ENCODE data around the gene MRFAP1L1.
"Not testable (repeated sequence)": the region's sequence is repeated elsewhere in the genome, so short reads cannot be mapped to it uniquely, and the experiment has no call there.

The MRFAP1L1 gene

DNA sequence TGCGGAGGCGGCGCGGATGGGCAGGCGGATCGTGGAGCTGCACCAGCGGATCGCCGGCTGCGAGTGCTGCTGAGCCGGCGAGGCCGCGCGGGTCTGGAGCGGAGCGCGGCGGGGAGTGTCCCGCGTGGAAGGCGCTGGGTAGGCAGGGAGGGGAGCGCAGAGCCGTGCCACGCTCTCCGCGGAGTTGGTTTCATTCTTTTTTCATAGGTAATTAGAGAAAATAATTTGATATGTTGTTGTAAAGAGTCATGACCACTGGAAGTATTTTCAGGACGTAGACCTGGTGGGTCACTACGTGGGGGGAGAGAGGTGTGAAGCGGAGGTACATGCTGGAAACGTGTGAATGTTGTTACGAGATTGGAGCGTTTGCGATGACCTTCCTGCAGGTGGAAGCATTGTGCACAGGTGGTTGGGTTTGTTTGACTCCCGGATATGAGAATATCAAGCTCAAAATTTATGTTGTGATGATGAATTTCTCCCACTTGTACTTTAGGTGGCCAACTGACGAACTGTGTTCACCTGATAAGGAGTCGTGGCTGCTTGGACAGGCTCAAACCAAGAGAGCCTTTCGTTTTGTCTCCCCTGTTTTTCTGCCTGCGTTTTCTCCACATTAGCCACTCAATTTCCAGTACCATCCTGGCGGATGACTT lies 35.0 kb downstream of the MRFAP1L1 start:
- Histone ChIP-seq H4K20me1 (ENCODE audit: insufficient read depth, low read length) (peaks cover 46% of the 10 kb centered on the region), H3K36me3 (ENCODE audit: insufficient read depth, low read length) (peaks cover 38% of the 10 kb centered on the region), H3K27me3 (ENCODE audit: insufficient read depth, low read length, poor library complexity) (no peaks in the 10 kb centered on the region), H3K79me2 (ENCODE audit: insufficient read depth, low read length) (peaks cover 47% of the 10 kb centered on the region), H2AFZ (ENCODE audit: low read depth, low read length) (peak overlapping the region; percentile 75), H3K9ac (ENCODE audit: low read depth, low read length) (peak overlapping the region; percentile 93), H3K27ac (ENCODE audit: low read length) (peak overlapping the region; percentile 91), H3K4me3 (ENCODE audit: low read depth in 1 of 2, low read length in 2 of 2) (peak overlapping the region; percentile 80 to 81), H3K4me2 (ENCODE audit: insufficient read depth, low read length) (peak overlapping the region; percentile 86), H3K9me3 (ENCODE audit: insufficient read depth, low read length, severe bottlenecking) (no peaks in the 10 kb centered on the region), H3K4me1 (ENCODE audit: insufficient read depth, low read length) (peaks cover 43% of the 10 kb centered on the region)
- ATAC-seq (ENCODE audit: insufficient read depth, low read depth) (peak; percentile 20; the same call in 1 of the 3 replicates), DNase-seq (peak; percentile 62)
- TF ChIP-seq, protein P1, sequence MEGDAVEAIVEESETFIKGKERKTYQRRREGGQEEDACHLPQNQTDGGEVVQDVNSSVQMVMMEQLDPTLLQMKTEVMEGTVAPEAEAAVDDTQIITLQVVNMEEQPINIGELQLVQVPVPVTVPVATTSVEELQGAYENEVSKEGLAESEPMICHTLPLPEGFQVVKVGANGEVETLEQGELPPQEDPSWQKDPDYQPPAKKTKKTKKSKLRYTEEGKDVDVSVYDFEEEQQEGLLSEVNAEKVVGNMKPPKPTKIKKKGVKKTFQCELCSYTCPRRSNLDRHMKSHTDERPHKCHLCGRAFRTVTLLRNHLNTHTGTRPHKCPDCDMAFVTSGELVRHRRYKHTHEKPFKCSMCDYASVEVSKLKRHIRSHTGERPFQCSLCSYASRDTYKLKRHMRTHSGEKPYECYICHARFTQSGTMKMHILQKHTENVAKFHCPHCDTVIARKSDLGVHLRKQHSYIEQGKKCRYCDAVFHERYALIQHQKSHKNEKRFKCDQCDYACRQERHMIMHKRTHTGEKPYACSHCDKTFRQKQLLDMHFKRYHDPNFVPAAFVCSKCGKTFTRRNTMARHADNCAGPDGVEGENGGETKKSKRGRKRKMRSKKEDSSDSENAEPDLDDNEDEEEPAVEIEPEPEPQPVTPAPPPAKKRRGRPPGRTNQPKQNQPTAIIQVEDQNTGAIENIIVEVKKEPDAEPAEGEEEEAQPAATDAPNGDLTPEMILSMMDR (IDR thresholded peaks at IDR 0.05; ENCODE audit: borderline replicate concordance, extremely low read depth, low read length, poor library complexity, severe bottlenecking), result peak; percentile 74
- no peak for TF ChIP-seq EZH2 (IDR thresholded peaks at IDR 0.05; ENCODE audit: borderline replicate concordance, low read depth, low read length, severe bottlenecking)

DNA sequence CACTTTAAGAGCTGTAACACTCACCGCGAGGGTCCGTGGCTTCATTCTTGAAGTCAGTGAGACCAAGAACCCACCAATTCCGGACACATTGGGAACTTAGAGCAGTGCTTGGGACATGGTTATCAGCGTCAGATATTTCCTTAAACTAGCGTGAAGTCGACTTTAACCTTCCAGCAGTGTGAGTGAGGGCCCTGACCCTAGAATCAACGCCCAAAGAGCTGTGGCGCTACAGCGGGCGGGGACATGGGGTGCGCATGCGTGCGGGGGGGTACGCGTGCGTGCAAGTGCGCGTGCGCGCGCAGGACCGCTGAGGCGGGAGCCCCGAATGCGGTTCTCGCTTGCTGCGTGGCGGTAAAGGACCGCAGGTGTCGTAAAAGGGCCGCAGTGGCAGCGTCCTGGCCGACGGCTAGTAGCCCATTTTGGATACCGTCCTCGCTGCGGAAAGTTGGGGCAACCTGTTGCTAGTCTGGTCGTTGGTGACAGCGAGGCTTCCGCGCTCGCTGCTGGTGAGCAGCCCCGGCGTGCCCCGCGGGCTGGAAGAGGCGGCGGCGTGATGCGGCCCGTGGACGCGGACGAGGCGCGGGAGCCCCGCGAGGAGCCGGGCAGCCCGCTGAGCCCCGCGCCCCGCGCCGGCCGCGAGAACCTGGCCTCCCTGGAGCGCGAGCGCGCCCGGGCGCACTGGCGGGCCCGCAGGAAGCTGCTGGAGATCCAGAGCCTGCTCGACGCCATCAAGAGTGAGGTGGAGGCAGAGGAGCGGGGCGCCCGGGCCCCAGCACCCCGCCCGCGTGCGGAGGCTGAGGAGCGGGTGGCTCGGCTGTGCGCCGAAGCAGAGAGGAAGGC lies 35.8 kb downstream of the MRFAP1L1 start:
- peaks cover 34% of the 10 kb centered on the region for H3K36me3 ChIP-seq (ENCODE audit: insufficient read depth, low read length)
- peaks cover 43% of the 10 kb centered on the region for H3K4me1 ChIP-seq (ENCODE audit: insufficient read depth, low read length)
- peaks cover 47% of the 10 kb centered on the region for H3K79me2 ChIP-seq (ENCODE audit: insufficient read depth, low read length)
- peak overlapping the region; percentile 75 for H2AFZ ChIP-seq (ENCODE audit: low read depth, low read length)
- peak; percentile 95 for DNase-seq
- H3K27ac ChIP-seq (ENCODE audit: low read length), result peak overlapping the region; percentile 91
- H3K4me2 ChIP-seq (ENCODE audit: insufficient read depth, low read length), result peak overlapping the region; percentile 86
- H3K4me3 ChIP-seq (ENCODE audit: low read depth in 1 of 2, low read length in 2 of 2), result peak overlapping the region; percentile 80 to 81
- peak overlapping the region; percentile 93 for H3K9ac ChIP-seq (ENCODE audit: low read depth, low read length)
- H3K9me3 ChIP-seq (ENCODE audit: insufficient read depth, low read length, severe bottlenecking), result no peaks in the 10 kb centered on the region
- ATAC-seq (ENCODE audit: insufficient read depth, low read depth), result peak; percentile 80
- peaks cover 41% of the 10 kb centered on the region for H4K20me1 ChIP-seq (ENCODE audit: insufficient read depth, low read length)
- no peaks in the 10 kb centered on the region for H3K27me3 ChIP-seq (ENCODE audit: insufficient read depth, low read length, poor library complexity)
- no peak for TF ChIP-seq EZH2 (IDR thresholded peaks at IDR 0.05; ENCODE audit: borderline replicate concordance, low read depth, low read length, severe bottlenecking)
- TF ChIP-seq, protein P1 (IDR thresholded peaks at IDR 0.05; ENCODE audit: borderline replicate concordance, extremely low read depth, low read length, poor library complexity, severe bottlenecking), result peak; percentile 7

DNA sequence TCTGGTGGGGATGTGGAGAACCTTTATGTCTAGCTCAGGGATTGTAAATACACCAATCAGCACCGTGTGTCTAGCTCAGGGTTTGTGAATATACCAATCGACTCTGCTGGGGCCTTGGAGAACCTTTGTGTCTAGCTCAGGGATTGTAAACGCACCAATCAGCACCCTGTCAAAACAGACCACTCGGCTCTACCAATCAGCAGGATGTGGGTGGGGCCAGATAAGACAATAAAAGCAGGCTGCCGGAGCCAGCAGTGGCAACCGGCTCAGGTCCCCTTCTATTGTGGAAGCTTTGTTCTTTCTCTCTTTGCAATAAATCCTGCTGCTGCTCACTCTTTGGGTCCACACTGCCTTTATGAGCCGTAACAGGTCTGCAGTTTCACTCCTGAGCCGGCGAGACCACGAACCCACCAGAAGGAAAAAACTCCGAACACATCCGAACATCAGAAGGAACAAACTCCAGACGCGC lies 36.4 kb downstream of the MRFAP1L1 start:
- Histone ChIP-seq H4K20me1 (ENCODE audit: insufficient read depth, low read length) (peaks cover 35% of the 10 kb centered on the region), H3K4me2 (ENCODE audit: insufficient read depth, low read length) (peak overlapping the region; percentile 86), H3K27ac (ENCODE audit: low read length) (peak overlapping the region; percentile 91), H3K4me3 (ENCODE audit: low read depth in 1 of 2, low read length in 2 of 2) (peak overlapping the region; percentile 22 to 81; a peak in 3 of 4 replicates), H2AFZ (ENCODE audit: low read depth, low read length) (peak overlapping the region; percentile 75), H3K9ac (ENCODE audit: low read depth, low read length) (peak overlapping the region; percentile 93), H3K36me3 (ENCODE audit: insufficient read depth, low read length) (peaks cover 31% of the 10 kb centered on the region), H3K4me1 (ENCODE audit: insufficient read depth, low read length) (peaks cover 38% of the 10 kb centered on the region), H3K79me2 (ENCODE audit: insufficient read depth, low read length) (peaks cover 41% of the 10 kb centered on the region)
- not testable (repeated sequence) for H3K9me3 ChIP-seq (ENCODE audit: insufficient read depth, low read length, severe bottlenecking); H3K27me3 ChIP-seq (ENCODE audit: insufficient read depth, low read length, poor library complexity)
- ATAC-seq (ENCODE audit: insufficient read depth, low read depth) (peak; percentile 64), DNase-seq (peak; percentile 84)

DNA sequence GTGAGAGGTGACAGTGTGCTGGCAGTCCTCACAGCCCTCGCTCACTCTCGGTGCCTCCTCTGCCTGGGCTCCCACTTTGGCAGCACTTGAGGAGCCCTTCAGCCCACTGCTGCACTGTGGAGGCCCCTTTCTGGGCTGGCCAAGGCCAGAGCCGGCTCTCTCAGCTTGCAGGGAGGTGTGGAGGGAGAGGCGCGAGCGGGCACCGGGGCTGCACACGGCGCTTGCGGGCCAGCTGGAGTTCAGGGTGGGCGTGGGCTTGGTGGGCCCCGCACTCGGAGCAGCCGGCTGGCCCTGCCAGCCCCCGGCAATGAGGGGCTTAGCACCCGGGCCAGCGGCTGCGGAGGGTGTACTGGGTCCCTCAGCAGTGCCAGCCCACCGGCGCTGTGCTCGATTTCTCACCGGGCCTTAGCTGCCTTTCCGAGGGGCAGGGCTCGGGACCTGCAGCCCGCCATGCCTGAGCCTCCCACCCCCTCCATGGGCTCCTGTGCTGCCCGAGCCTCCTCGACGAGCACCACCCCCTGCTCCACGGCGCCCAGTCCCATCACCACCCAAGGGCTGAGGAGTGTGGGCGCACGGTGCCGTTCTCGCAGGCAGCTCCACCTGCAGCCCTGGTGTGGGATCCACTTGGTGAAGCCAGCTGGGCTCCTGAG lies 37.0 kb downstream of the MRFAP1L1 start:
- peak overlapping the region in 1 of 2 experiments; percentile 81; a peak in 2 of 4 replicates for H3K4me3 ChIP-seq (ENCODE audit: low read depth in 1 of 2, low read length in 2 of 2)
- ATAC-seq (ENCODE audit: insufficient read depth, low read depth), result not testable (repeated sequence)

More for the DNA sequence above, 37.0 kb downstream of the MRFAP1L1 start:
- peaks cover 29% of the 10 kb centered on the region for H3K36me3 ChIP-seq (ENCODE audit: insufficient read depth, low read length)
- H3K9ac ChIP-seq (ENCODE audit: low read depth, low read length); H3K9me3 ChIP-seq (ENCODE audit: insufficient read depth, low read length, severe bottlenecking); H2AFZ ChIP-seq (ENCODE audit: low read depth, low read length); H3K27me3 ChIP-seq (ENCODE audit: insufficient read depth, low read length, poor library complexity); DNase-seq: not testable (repeated sequence)
- peaks cover 33% of the 10 kb centered on the region for H4K20me1 ChIP-seq (ENCODE audit: insufficient read depth, low read length)
- peaks cover 38% of the 10 kb centered on the region for H3K4me1 ChIP-seq (ENCODE audit: insufficient read depth, low read length)
- peak overlapping the region; percentile 65; the same call in 1 of the 2 replicates for H3K27ac ChIP-seq (ENCODE audit: low read length)
- H3K79me2 ChIP-seq (ENCODE audit: insufficient read depth, low read length), result peaks cover 38% of the 10 kb centered on the region
- H3K4me2 ChIP-seq (ENCODE audit: insufficient read depth, low read length), result peak overlapping the region; percentile 86; the same call in 1 of the 2 replicates
